Adrenal gland (tissue), 5 donors: ENCODE data around the gene NPFFR1.

Experiments
- POLR2A ChIP-seq, 2 donors: fragments of 450-650 bp; IDR thresholded peaks; one replicate each; pipeline ENCODE4 v1.6.1; 2017; ENCODE audit warnings: antibody characterized with exemption in 2 of 2, mild to moderate bottlenecking in 2 of 2, moderate library complexity in 1 of 2
- TF ChIP-seq, protein P1 (sequence below), 6 experiments: fragments of 450-650 bp in 4 of 6; fragments of 200-600 bp in 2 of 6; sonication (generic) in 1 of 6; IDR thresholded peaks; 1 replicate in 5 of 6; 2 replicates in 1 of 6; pipeline versions ENCODE4 v1.5.1 to v1.8.0; 2016 to 2021; ENCODE audit warnings: antibody characterized with exemption in 6 of 6, mild to moderate bottlenecking in 2 of 6, moderate library complexity in 1 of 6
- donor health status: DM: no; HTN: no; CAD: no.

DNA sequence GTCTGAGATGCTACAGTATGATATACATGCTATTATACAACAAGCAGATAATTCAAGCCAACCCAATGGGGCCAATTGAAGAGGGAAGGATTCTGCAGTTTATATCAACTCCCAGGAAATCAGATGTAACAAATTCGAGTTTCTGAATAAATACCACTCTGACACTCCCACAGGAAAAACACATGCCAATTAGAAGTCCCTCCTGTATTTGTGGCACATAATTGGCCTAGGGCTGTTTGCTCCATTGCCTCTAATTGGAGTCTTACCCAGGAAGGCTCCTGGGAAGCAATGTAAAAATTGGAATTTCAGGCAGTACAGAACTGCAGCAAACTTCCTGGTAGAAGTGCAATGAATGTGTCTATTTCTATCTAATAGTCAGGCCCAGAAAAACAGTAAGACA, 55.3 kb downstream of the NPFFR1 start:
- TF ChIP-seq POLR2A (IDR thresholded peaks at IDR 0.05) = no peak
- TF ChIP-seq, protein P1, sequence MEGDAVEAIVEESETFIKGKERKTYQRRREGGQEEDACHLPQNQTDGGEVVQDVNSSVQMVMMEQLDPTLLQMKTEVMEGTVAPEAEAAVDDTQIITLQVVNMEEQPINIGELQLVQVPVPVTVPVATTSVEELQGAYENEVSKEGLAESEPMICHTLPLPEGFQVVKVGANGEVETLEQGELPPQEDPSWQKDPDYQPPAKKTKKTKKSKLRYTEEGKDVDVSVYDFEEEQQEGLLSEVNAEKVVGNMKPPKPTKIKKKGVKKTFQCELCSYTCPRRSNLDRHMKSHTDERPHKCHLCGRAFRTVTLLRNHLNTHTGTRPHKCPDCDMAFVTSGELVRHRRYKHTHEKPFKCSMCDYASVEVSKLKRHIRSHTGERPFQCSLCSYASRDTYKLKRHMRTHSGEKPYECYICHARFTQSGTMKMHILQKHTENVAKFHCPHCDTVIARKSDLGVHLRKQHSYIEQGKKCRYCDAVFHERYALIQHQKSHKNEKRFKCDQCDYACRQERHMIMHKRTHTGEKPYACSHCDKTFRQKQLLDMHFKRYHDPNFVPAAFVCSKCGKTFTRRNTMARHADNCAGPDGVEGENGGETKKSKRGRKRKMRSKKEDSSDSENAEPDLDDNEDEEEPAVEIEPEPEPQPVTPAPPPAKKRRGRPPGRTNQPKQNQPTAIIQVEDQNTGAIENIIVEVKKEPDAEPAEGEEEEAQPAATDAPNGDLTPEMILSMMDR (IDR thresholded peaks at IDR 0.05) = no peak
